Glutamatergic neuron (in vitro differentiated cells): ENCODE measurements around the gene HP1BP3. TPM values are rescaled to one million over a fixed set of nuclear protein-coding genes. Genes with fewer than 3 reads are reported as not detected.

Experiments used
- DNase-seq: peaks from one replicate; pipeline ENCODE4 v3.0.0; 2022
- H3K27ac Mint-ChIP-seq: one replicate; pipeline ENCODE4 v1.8.0; 2020; ENCODE audit warnings: mild to moderate bottlenecking, mixed read lengths, inconsistent platforms; ENCODE audit not compliant: unreplicated experiment
- H3K27me3 Mint-ChIP-seq: one replicate; pipeline ENCODE4 v1.8.0; 2020; ENCODE audit warnings: mild to moderate bottlenecking, moderate library complexity, mixed read lengths, inconsistent platforms; ENCODE audit not compliant: unreplicated experiment
- H3K36me3 Mint-ChIP-seq: one replicate; pipeline ENCODE4 v1.8.0; 2020; ENCODE audit warnings: mild to moderate bottlenecking, mixed read lengths, inconsistent platforms; ENCODE audit not compliant: unreplicated experiment
- H3K4me1 Mint-ChIP-seq: one replicate; pipeline ENCODE4 v1.8.0; 2020; ENCODE audit warnings: mild to moderate bottlenecking, low read depth, mixed read lengths, inconsistent platforms; ENCODE audit not compliant: unreplicated experiment
- H3K4me3 Mint-ChIP-seq: one replicate; pipeline ENCODE4 v1.8.0; 2020; ENCODE audit warnings: mild to moderate bottlenecking, mixed read lengths, inconsistent platforms; ENCODE audit not compliant: unreplicated experiment
- H3K9me3 Mint-ChIP-seq: one replicate; pipeline ENCODE4 v1.8.0; 2020; ENCODE audit warnings: mild to moderate bottlenecking, moderate library complexity, mixed read lengths, inconsistent platforms; ENCODE audit not compliant: unreplicated experiment
- CTCF ChIP-seq: fragments of 200-600 bp; sonication (generic); IDR thresholded peaks from one replicate; pipeline ENCODE4 v1.5.0; 2021; ENCODE audit not compliant: partially characterized antibody, unreplicated experiment
- total RNA-seq: library from RNA; stranded (reverse); fragmentation: NEBNext Ultra II Directional; extraction: Animal tissue kit (Norgen Biotek cat#: 25700); gene quantifications from one replicate; pipeline ENCODE4 v1.2.1, GENCODE V29; 2021; ENCODE audit not compliant: unreplicated experiment

Gene HP1BP3
- total RNA-seq, 1 donor from 2014 or later, result 192 TPM

GRCh38 chr1:20739225-20739624, 47.9 kb downstream of the HP1BP3 start:
- no peak for TF ChIP-seq CTCF
- no peak for DNase-seq
- Mint-ChIP-seq H3K36me3 (no peaks in the 10 kb centered on the region), H3K27me3 (no peaks in the 10 kb centered on the region), H3K27ac (no peak overlapping the region), H3K4me1 (peaks cover 7% of the 10 kb centered on the region), H3K9me3 (no peaks in the 10 kb centered on the region), H3K4me3 (no peak overlapping the region)

GRCh38 chr1:20735581-20736111, 51.5 kb downstream of the HP1BP3 start:
- no peaks in the 10 kb centered on the region for H3K36me3 Mint-ChIP-seq
- H3K27me3 Mint-ChIP-seq, result peaks cover 9% of the 10 kb centered on the region
- H3K27ac Mint-ChIP-seq, result no peak overlapping the region
- TF ChIP-seq CTCF, result no peak
- H3K4me1 Mint-ChIP-seq, result peaks cover 2% of the 10 kb centered on the region
- peaks cover 2% of the 10 kb centered on the region for H3K9me3 Mint-ChIP-seq
- DNase-seq, result no peak
- H3K4me3 Mint-ChIP-seq, result no peak overlapping the region

- no peaks in the 10 kb centered on the region for H3K36me3 Mint-ChIP-seq
- peak overlapping the region; percentile 80 for H3K4me3 Mint-ChIP-seq
- TF ChIP-seq CTCF, result no peak
- peaks cover 2% of the 10 kb centered on the region for H3K9me3 Mint-ChIP-seq
- peaks cover 12% of the 10 kb centered on the region for H3K27me3 Mint-ChIP-seq
- DNase-seq, result no peak
- H3K4me1 Mint-ChIP-seq, result peaks cover 2% of the 10 kb centered on the region
- no peak overlapping the region for H3K27ac Mint-ChIP-seq
Measured at GRCh38 chr1:20733360-20733975, 53.6 kb downstream of the HP1BP3 start.

- Mint-ChIP-seq H3K36me3 (peaks cover 5% of the 10 kb centered on the region), H3K4me1 (peaks cover 6% of the 10 kb centered on the region), H3K9me3 (peaks cover 6% of the 10 kb centered on the region), H3K27me3 (peaks cover 16% of the 10 kb centered on the region), H3K27ac (no peak within 1 kb of the TSS), H3K4me3 (peak within 1 kb of the TSS; percentile 93)
- peak; percentile 15 for TF ChIP-seq CTCF
- DNase-seq, result no peak
Measured at GRCh38 chr1:20732588-20733359, 54.3 kb downstream of the HP1BP3 start, which contains the start of gene SH2D5. SH2D5 (minus strand) TSS chr1:20732703; CDS start chr1:20728044, 4,659 bp downstream.

- H3K9me3 Mint-ChIP-seq, result peaks cover 6% of the 10 kb centered on the region
- TF ChIP-seq CTCF, result no peak
- peak; percentile 76 for DNase-seq
- H3K4me3 Mint-ChIP-seq, result peak overlapping the region; percentile 93
- H3K27ac Mint-ChIP-seq, result no peak overlapping the region
- peaks cover 16% of the 10 kb centered on the region for H3K27me3 Mint-ChIP-seq
- peaks cover 5% of the 10 kb centered on the region for H3K36me3 Mint-ChIP-seq
- H3K4me1 Mint-ChIP-seq, result peaks cover 6% of the 10 kb centered on the region
Measured at GRCh38 chr1:20732071-20732587, 55.0 kb downstream of the HP1BP3 start.
